Lung (tissue), 12 donors: Measurements from ENCODE around the gene ZNF319. TPM values are rescaled to one million over a fixed set of nuclear protein-coding genes. Genes with fewer than 3 reads are reported as not detected.

Experiments used
- ATAC-seq: fragments of 200-7000 bp; cut with Tn5 transposase; one replicate; pipeline ENCODE4 v1.9.1; 2020; ENCODE audit warnings: moderate number of reproducible peaks; ENCODE audit not compliant: insufficient read depth, low FRiP score
- DNase-seq, 3 donors: peaks; one replicate each; pipeline ENCODE4 v3.0.0-alpha.2; 2013 to 2017
- H3K27ac ChIP-seq, 2 donors: one replicate each; pipeline ENCODE4 v1.5.1; 2013; ENCODE audit warnings: mild to moderate bottlenecking in 2 of 2, moderate library complexity in 2 of 2, control low read depth in 1 of 2, inconsistent platforms in 1 of 2, low read depth in 1 of 2, low read length in 1 of 2
- H3K27me3 ChIP-seq, 3 donors: one replicate each; pipeline ENCODE4 v1.5.1; 2013; ENCODE audit warnings: low read length in 2 of 3; ENCODE audit not compliant: control insufficient read depth in 3 of 3, insufficient read depth in 3 of 3
- H3K36me3 ChIP-seq, 4 donors: one replicate each; pipeline ENCODE4 v1.5.1; 2013; ENCODE audit warnings: low read length in 4 of 4, mild to moderate bottlenecking in 1 of 4, moderate library complexity in 1 of 4; ENCODE audit not compliant: control insufficient read depth in 4 of 4, insufficient read depth in 4 of 4
- H3K4me1 ChIP-seq, 5 donors: one replicate each; pipeline ENCODE4 v1.5.1; 2013; ENCODE audit warnings: low read length in 5 of 5, mild to moderate bottlenecking in 2 of 5, moderate library complexity in 1 of 5; ENCODE audit not compliant: control insufficient read depth in 5 of 5, insufficient read depth in 5 of 5
- H3K4me3 ChIP-seq: one replicate; pipeline ENCODE4 v1.5.1; 2013; ENCODE audit warnings: mild to moderate bottlenecking, control low read depth, moderate library complexity
- H3K9ac ChIP-seq, 2 donors: one replicate each; pipeline ENCODE4 v1.5.1; 2013; ENCODE audit warnings: low read length in 2 of 2, control low read depth in 1 of 2; ENCODE audit not compliant: insufficient read depth in 1 of 2
- H3K9me3 ChIP-seq, 4 donors: one replicate each; pipeline ENCODE4 v1.5.1; 2013; ENCODE audit warnings: low read length in 3 of 4, mild to moderate bottlenecking in 1 of 4, moderate library complexity in 1 of 4; ENCODE audit not compliant: control insufficient read depth in 4 of 4, insufficient read depth in 3 of 4
- CTCF ChIP-seq: IDR thresholded peaks from 2 replicates; pipeline ENCODE4 v1.5.1; 2012; ENCODE audit warnings: mild to moderate bottlenecking; ENCODE audit errors: control extremely low read depth, extremely low read depth
- WGBS, 2 donors: extraction: QIAGEN DNeasy Blood & Tissue Kit; methylation state at CpG; one replicate each; pipeline ENCODE4 v1.1.7; 2013; 5-methylcytosine and 5-hydroxymethylcytosine counted together
- polyA plus RNA-seq, 2 donors: library from polyadenylated mRNA; stranded (reverse); fragments of 200-250 nt; gene quantifications; one replicate each; pipeline ENCODE4 v1.2.1, GENCODE V29; 2013
- total RNA-seq, 2 donors: library from RNA; depleted of rRNA in 1 of 2; stranded (reverse); fragments of >200 nt in 1 of 2; gene quantifications; one replicate each; pipeline ENCODE4 v1.2.1, GENCODE V29; 2014 to 2021
- donor health status: control.
- donor health status: control.
- donor health status: Bipolar disorder and iron deficiency.
- donor health status: healthy.
- donor health status: DM: yes; HTN: yes; CAD: no.

Gene ZNF319
- total and polyA plus RNA-seq, 4 donors: 6.0 to 15.3 (median 9.6) TPM

- DNase-seq (no peak), ATAC-seq (no peak)
- Histone ChIP-seq H3K4me3 (no peak overlapping the region), H3K4me1 (peaks cover 0 to 3% (median 0%) of the 10 kb centered on the region in 5 donors), H3K27me3 (peaks cover 0 to 5% (median 2%) of the 10 kb centered on the region in 3 donors), H3K9me3 (no peaks in the 10 kb centered on the region), H3K36me3 (no peaks in the 10 kb centered on the region), H3K27ac (no peak overlapping the region), H3K9ac (no peak overlapping the region)
- WGBS, 2 donors: 55 to 65% methylated on average over 7 of the region's 7 CpGs
- TF ChIP-seq CTCF: no peak
Observed at GRCh38 chr16:57945740-57946138, 54.7 kb downstream of the ZNF319 start.

- no peak overlapping the region for H3K27ac ChIP-seq
- peaks cover 0 to 3% (median 0%) of the 10 kb centered on the region in 5 donors for H3K4me1 ChIP-seq
- ATAC-seq (no peak), DNase-seq (no peak)
- 91 to 95% methylated on average over 9 of the region's 9 CpGs for WGBS, 2 donors
- no peak overlapping the region for H3K4me3 ChIP-seq
- H3K27me3 ChIP-seq: peaks cover 0 to 3% (median 2%) of the 10 kb centered on the region in 3 donors
- no peaks in the 10 kb centered on the region for H3K9me3 ChIP-seq
- H3K36me3 ChIP-seq: no peaks in the 10 kb centered on the region
- no peak for TF ChIP-seq CTCF
- no peak overlapping the region for H3K9ac ChIP-seq
Observed at GRCh38 chr16:57944970-57945739, 55.3 kb downstream of the ZNF319 start.

Other genes starting within 250 kb of the ZNF319 start
- 100 to 1,000 TPM in 1 of 2 donors, 10 to 100 TPM in 1; 84.6 to 137 TPM for gene KIFC3, start 198.2 kb downstream of the ZNF319 start, total RNA-seq
- 10 to 100 TPM; 65.9 to 94.5 TPM for gene KIFC3, start 198.2 kb downstream of the ZNF319 start, polyA plus RNA-seq
- gene CNGB1, start 29.5 kb downstream of the ZNF319 start, total RNA-seq: under 1 TPM; 0.14 to 0.43 TPM
- under 1 TPM; 0.18 to 0.21 TPM for gene CNGB1, start 29.5 kb downstream of the ZNF319 start, polyA plus RNA-seq
- 10 to 100 TPM; 14.7 to 54.8 TPM for gene USB1, start 735 bp upstream of the ZNF319 start, total RNA-seq
- 10 to 100 TPM; 22.7 to 72.7 TPM for gene USB1, start 735 bp upstream of the ZNF319 start, polyA plus RNA-seq
- gene MMP15, start 25.1 kb upstream of the ZNF319 start, total RNA-seq: 10 to 100 TPM; 35.3 to 44.5 TPM
- gene MMP15, start 25.1 kb upstream of the ZNF319 start, polyA plus RNA-seq: 10 to 100 TPM; 19.5 to 23.6 TPM
- gene CFAP20, start 128.7 kb upstream of the ZNF319 start, total RNA-seq: 10 to 100 TPM; 31.9 to 86.3 TPM
- 10 to 100 TPM; 20.6 to 37.5 TPM for gene CFAP20, start 128.7 kb upstream of the ZNF319 start, polyA plus RNA-seq
- gene CSNK2A2, start 197.4 kb upstream of the ZNF319 start, total RNA-seq: 10 to 100 TPM; 52.6 to 74.7 TPM
- 10 to 100 TPM; 18.6 to 29.3 TPM for gene CSNK2A2, start 197.4 kb upstream of the ZNF319 start, polyA plus RNA-seq